Skin epidermis (tissue), 12 donors: ENCODE data around the gene GPC3.
"Not testable (repeated sequence)": the region's sequence is repeated elsewhere in the genome, so short reads cannot be mapped to it uniquely, and the experiment has no call there.

Experiments
- H3K27ac ChIP-seq, 21 experiments: fragments of 200-600 bp; sonication (generic) in 11 of 21; one replicate each; pipeline ENCODE4 v1.5.0; 2020; ENCODE audit warnings: mild to moderate bottlenecking in 3 of 21, inconsistent platforms in 2 of 21, moderate library complexity in 2 of 21
- H3K4me3 ChIP-seq, 7 experiments: fragments of 200-600 bp; sonication (generic) in 2 of 7; one replicate each; pipeline ENCODE4 v1.5.0; 2020; ENCODE audit warnings: inconsistent platforms in 2 of 7, mild to moderate bottlenecking in 2 of 7, moderate library complexity in 1 of 7

The GPC3 gene

DNA sequence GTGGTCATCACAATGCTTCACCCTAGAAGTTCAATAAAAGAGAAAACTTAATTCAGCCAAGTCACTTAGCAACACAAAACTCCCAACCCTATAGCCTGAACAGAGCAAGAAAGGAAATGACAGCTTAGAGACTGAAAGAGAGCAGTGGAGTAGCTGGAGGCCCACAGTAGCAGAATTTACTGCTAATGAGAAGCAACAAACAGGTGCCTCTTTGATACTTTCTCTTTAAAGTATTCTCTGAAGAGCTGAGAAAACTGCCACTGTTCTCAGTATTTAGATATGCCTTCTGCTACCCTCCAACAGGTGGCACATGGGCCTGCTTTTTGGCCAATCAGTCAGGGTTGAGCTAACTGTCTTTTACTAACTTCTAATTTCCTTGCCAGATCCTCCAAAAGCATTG is 240.0 kb downstream of the GPC3 start:
- H3K27ac ChIP-seq = no peak overlapping the region
- no peak overlapping the region for H3K4me3 ChIP-seq

GRCh38 chrX:133742602-133743305 is 242.6 kb downstream of the GPC3 start:
- Histone ChIP-seq H3K27ac (no peak overlapping the region), H3K4me3 (no peak overlapping the region)

GRCh38 chrX:133741303-133741702 is 244.1 kb downstream of the GPC3 start:
- Histone ChIP-seq H3K27ac (no peak overlapping the region), H3K4me3 (no peak overlapping the region)

DNA sequence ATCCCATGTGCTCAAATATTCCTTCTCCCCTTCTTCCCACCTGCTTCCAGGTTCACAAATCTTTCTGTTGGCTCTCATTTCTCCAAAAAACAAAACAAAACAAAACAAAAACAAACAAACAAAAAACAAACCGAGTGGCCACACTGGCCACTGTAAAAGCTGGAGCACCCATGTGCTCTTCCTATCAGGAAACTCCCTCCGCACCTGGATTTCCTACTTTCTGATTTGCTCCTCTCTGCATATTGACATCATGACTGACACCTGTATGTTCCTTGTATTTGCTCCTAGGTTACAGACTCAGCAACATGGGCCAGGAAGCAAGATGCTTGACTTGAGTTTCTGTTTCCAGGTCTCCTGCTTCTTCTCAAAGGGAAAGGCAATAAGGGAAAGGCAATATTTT is 258.8 kb downstream of the GPC3 start:
- no peak overlapping the region for H3K27ac ChIP-seq
- no peak overlapping the region for H3K4me3 ChIP-seq

DNA sequence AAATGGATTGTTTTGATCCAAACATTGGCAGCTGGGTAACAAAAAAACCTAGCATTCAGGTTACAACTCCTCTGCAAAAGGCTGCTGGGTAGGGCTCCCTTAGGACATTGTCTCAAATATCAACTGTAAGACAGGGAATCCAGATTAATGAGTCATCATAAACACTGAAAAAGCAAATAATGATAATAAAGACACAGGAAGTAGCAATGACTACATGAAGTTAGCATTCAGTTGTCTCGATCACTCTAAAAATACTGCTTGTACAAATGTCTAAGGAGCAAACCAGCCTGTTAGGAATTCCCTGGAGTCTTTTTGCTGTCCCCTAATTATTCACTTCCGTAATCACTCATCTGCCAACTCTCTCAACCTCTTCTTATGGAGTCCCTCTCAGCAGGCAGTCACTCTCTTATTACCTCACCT is 259.2 kb downstream of the GPC3 start:
- no peak overlapping the region for H3K4me3 ChIP-seq
- H3K27ac ChIP-seq = no peak overlapping the region

- Histone ChIP-seq H3K27ac (no peak overlapping the region), H3K4me3 (no peak overlapping the region)
Measured at GRCh38 chrX:133723930-133724329, 261.5 kb downstream of the GPC3 start.

DNA sequence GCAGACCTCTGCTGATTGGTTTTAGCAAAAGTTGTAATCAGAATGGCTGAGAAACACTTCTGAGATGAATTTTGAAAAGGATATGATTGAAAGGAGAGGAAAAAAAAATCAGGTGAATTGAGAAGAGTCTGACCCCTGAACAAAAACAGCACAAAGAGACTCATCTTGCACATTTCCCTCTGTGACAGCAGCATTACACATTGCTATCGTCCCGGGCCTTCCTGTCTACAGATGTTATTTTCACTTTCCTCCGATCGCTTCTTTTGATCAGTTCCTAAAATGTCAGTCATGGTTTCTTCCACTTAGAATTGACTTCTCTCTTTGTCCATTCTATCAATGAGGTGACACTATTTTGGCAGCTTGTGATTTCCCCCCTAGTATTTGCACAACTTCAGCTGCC is 262.6 kb downstream of the GPC3 start:
- Histone ChIP-seq H3K4me3 (no peak overlapping the region), H3K27ac (no peak overlapping the region)

GRCh38 chrX:133720269-133720668 is 265.1 kb downstream of the GPC3 start:
- not testable (repeated sequence) for H3K27ac ChIP-seq, H3K4me3 ChIP-seq

DNA sequence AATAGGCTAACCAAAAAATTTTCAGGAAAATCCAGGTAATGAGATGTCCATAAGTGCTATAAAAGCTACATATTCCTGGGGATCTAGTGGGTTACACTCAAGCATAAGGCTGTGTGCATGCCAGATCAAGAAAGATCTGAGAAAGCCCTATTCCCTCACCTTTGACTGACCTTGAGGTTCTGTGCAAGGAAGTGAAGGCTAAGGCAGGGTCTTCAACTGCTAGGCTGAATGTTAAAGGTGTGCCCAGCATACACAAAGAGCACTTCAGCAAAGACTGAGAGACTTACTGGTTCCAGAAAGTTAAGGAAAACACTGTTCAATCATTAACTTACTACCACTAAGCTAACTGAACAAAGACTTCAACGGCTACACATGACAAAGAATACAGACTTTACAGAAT is 269.7 kb downstream of the GPC3 start:
- Histone ChIP-seq H3K4me3 (no peak overlapping the region), H3K27ac (no peak overlapping the region)

- Histone ChIP-seq H3K27ac (no peak overlapping the region), H3K4me3 (no peak overlapping the region)
Measured at GRCh38 chrX:133709501-133709900, 275.9 kb downstream of the GPC3 start.

GRCh38 chrX:133706890-133707289 is 278.5 kb downstream of the GPC3 start:
- Histone ChIP-seq H3K4me3 (no peak overlapping the region), H3K27ac (no peak overlapping the region)

- Histone ChIP-seq H3K4me3 (no peak overlapping the region), H3K27ac (no peak overlapping the region)
Measured at GRCh38 chrX:133702230-133702629, 283.2 kb downstream of the GPC3 start.

DNA sequence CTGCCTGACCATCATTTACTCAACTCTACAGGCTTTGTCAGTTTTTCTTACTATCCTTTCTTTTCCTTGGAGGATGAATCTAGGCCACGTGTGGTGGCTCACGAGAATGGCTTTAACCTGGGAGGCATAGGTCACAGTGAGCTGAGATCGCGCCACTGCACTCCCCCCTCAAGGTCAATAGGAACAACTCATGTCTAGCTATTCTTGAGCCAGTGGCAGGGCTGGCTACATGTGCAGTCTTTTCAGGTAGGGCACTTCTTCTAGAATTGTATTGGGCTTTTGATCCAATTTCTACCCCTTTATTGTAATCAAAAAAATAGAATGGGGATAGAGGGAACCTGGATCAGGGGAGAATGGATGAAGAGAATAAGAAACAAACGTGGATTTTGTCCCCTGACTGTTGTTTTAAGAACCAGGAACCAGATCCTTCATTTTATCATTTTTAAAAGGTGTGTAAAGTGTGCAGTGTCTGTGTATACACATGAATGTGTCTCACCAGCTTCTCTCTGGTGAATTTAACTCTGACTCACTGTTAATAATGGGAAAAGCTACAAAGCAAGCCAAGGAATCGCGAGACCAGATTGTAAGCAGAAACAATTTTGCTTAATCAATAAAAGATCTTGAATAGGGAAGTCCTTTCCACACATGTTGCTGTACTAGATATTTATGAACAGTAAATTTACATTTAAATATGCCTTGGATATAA is 286.2 kb downstream of the GPC3 start:
- Histone ChIP-seq H3K27ac (no peak overlapping the region), H3K4me3 (no peak overlapping the region)

DNA sequence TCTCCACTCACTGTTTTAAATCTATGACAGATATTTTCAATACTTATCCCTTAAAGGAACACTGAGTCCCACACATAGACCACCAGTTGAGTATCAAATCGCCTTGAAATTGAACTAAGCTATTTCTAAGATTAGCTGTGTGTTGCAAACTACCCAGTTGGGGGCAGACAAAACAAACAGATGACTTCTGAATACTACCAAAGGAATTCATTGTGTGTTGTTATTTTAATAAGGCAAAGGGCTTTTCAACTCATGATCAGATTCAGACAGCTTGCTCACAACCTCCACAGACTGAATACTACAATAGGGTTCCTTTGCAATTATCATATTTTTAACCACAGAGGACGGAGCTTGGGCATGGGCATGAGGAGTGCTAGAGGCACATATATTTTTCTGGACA is 287.1 kb downstream of the GPC3 start:
- Histone ChIP-seq H3K27ac (no peak overlapping the region), H3K4me3 (no peak overlapping the region)

- Histone ChIP-seq H3K27ac (no peak overlapping the region), H3K4me3 (no peak overlapping the region)
Measured at GRCh38 chrX:133697656-133698055, 287.7 kb downstream of the GPC3 start.

GRCh38 chrX:133689997-133690599 is 295.3 kb downstream of the GPC3 start:
- H3K4me3 ChIP-seq = no peak overlapping the region

DNA sequence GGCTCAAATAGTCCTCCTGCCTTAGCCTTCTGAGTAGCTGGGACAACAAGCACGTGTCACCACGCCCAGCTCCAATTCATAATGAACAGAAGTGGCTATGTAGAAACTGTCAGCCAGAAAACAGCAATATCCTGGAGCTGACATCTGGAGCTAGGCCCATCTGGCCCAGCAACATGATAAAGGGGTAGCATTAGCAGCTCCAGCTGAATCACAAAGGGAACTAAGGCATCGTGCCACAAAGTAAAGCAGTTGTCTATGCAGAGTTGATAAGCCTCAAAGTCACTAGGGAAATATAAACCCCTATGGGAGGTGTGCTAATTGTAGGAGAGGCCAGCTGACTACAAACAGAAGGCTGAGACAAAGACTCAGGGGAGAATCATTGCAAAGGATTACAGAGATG is 299.6 kb downstream of the GPC3 start:
- no peak overlapping the region for H3K4me3 ChIP-seq

More at GRCh38 chrX:133689997-133690599, 295.3 kb downstream of the GPC3 start:
- H3K27ac ChIP-seq = no peak overlapping the region

DNA sequence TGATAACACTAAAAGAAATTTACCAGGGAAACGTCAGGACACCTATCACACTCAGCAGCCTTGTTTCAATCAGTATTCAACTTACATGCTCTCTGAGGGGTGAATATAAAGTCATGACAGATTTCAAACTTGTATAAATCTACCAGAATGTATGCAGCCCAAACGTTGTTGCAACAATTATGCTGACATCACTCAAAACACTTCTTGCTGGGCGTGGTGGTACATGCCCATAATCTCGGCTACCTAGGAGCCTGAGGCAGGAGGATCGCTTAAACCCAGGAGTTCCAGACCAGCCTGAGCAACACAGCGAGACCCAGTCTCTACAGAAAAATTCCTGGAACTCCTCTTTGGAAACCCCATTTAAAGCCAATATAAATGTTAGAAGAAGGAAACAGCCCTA is 303.5 kb downstream of the GPC3 start:
- Histone ChIP-seq H3K4me3 (no peak overlapping the region), H3K27ac (no peak overlapping the region)

More for the DNA sequence above, 299.6 kb downstream of the GPC3 start:
- H3K27ac ChIP-seq = no peak overlapping the region

GRCh38 chrX:133681421-133681820 is 304.0 kb downstream of the GPC3 start:
- Histone ChIP-seq H3K4me3 (no peak overlapping the region), H3K27ac (no peak overlapping the region)

- no peak overlapping the region for H3K27ac ChIP-seq
- no peak overlapping the region for H3K4me3 ChIP-seq
Measured at GRCh38 chrX:133677123-133678063, 308.0 kb downstream of the GPC3 start.
